GM18502 (cell line): ENCODE measurements around the gene TUBB3.
"Not testable (repeated sequence)": the region's sequence is repeated elsewhere in the genome, so short reads cannot be mapped to it uniquely, and the experiment has no call there.

Experiments used
- ATAC-seq: cut with Tn5 transposase; IDR thresholded peaks from one replicate; pipeline ENCODE4 v1.9.1; 2021; ENCODE audit warnings: mild to moderate bottlenecking; ENCODE audit not compliant: unreplicated experiment, poor library complexity

The TUBB3 gene

GRCh38 chr16:89935620-89936019, 12.5 kb downstream of the TUBB3 start:
- ATAC-seq = not testable (repeated sequence)

DNA sequence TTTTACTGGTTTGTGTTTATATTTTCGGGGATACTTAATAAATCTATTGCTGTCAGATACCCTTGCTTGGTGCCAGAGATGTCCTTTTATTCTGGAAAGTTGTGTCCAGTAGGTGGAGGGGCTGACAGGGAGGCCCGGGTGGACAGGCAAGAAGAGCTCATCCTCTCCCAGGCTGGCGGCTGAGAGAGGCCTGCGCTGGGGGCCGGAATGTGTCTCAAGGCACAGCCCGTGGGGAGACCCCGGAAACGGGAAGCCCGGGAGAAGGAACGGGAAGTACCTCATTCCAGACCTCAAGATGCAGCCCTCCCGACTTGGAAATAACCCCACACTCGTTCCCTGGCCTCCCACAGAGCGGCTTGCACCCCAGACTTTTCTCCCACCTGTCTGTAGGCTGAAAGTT, 12.9 kb downstream of the TUBB3 start:
- ATAC-seq = no peak

- ATAC-seq = no peak
These were observed 13.4 kb downstream of the TUBB3 start for GRCh38 chr16:89936508-89936907.

DNA sequence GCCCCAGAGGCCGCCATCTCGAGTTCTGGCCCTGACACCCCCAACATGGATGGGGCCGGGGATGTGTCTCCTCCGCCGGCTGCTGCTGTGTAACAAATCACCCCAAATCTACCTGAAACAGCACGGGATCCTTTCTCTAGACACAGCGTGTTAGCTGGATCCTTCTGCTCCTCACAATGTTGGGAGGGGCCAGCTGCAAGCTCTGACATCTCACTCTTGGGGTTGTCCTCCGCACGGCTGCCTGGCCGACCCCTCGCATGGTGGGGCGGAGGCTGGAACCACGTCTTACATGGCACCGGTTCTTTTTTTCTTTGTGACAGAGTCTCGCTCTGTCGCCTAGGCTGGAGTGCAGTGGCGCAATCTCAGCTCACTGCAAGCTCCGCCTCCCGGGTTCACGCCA, 13.8 kb downstream of the TUBB3 start:
- ATAC-seq = no peak

DNA sequence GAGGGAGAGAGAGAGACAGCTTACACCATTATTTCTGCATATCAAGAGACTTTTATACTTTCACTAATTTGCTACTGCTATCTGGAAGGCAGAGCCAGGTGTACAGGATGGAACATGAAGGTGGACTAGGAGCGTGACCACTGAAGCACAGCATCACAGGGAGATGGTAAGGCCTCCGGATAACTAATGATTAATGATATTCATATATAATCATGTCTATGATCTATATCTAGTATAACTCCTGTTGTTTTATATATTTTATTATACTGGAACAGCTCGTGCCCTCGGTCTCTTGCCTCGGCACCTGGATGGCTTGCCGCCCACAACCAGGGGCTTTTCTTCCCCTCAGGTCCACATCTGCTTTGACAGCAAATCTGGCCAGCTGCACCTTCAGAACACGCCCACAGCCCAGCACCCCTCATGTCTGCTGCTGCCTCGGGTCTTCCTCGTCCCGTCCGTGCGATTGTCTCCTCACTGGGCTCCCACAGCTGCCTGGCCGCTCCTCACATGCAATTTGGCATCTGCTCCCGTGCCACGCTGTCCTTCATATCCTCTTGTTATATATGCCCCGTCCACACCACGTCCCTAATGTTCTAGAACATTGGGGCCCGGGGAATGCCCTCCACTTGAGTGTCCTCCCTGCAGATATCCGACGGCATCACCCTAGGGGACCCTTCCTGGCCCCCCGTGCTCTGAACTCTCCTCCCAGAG, 15.2 kb downstream of the TUBB3 start:
- no peak for ATAC-seq

DNA sequence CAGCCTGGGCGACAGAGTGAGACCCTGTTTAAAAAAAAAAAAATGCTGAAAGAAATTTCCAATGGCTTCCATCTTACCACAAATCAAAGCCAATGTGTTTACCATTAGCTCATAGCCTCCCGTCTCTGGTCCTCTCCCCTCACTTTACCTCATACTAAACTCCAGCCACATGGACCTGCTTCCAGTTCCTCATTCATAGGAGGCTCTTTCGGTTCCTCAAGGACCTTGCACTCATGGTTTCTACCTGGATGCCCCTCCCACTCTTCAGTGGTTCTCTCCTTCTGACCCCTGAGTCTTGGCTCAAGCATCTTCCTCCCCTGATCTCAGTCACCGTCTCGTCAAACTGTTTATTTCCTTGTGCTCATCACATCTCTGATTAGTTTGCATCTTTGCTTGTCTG, 21.6 kb downstream of the TUBB3 start:
- ATAC-seq = no peak

DNA sequence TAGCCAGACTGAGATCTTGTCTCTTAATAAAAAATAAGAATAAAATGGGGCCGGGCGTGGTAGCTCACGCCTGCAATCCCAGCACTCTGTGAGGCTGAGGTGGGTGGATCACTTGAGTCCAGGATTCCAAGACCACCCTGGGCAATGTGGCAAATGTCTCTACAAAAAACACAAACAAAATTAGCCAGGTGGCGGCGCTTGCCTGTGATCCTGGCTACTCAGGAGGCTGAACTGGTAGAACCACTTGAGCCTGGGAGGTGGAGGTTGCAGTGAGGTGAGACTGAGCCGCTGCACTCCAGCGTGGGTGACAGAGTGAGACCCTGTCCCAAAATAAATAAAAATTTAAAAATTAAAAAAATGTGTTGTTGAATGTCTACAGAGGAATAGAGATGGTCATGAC, 22.5 kb downstream of the TUBB3 start:
- no peak for ATAC-seq

DNA sequence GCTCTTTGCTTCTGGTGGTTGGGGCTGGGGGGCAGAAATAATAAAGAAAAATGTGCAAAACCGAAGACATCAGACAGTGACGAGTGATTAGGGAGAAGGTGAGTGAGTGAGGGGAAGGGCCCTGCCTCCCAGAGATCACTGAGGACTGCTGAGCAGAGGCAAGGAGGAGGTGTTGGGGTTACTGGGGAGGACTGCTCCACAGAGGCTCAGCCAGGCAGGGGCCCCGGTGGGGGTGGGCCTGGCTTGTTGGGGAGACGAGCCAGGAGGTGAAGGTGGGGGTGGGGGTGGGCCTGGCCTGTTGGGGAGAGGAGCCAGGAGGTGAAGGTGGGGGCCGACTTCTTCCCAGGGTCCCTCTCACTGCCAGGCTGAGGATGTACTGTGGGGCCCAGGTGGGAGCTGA, 23.4 kb downstream of the TUBB3 start:
- no peak for ATAC-seq

GRCh38 chr16:89949121-89949742, 26.1 kb downstream of the TUBB3 start:
- ATAC-seq = no peak

DNA sequence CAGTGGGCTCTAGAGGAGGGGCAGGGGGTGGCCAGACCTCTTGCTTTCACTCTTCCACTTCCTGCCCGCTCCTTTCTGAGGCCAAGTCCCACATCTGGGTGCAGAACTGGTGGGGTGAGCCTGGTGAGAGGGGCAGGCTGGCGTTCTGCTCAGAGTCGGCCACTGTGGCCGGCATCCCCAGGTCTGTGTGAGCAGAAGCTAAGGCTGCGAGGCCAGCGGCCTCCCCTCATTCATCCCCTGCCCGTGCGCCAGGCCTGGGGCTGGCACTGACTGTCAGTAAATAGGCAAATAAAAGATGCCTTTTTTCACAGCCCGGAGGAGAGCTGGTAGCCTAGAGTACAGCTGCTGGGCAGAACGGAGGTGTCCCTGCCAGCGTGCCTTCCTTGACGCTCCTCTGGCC, 26.6 kb downstream of the TUBB3 start:
- no peak for ATAC-seq

GRCh38 chr16:89951509-89951908, 28.4 kb downstream of the TUBB3 start:
- ATAC-seq = no peak

DNA sequence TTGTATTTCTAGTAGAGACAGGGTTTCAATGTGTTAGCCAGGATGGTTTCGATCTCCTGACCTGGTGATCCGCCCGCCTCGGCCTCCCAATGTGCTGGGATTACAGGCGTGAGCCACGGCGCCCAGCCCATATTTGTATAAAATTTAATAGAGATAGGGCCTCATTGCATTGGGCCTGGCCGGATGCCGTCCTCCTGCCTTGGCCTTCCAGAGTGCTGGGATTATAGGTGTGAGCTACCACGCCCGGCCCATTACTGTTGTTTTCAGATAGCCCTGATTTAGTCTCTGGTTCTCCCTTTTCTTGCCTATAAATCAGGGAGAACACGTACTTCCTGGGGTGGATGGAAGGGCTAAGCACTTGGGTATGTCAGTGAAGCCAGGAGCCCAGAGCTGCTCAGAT, 28.9 kb downstream of the TUBB3 start:
- ATAC-seq = no peak

- no peak for ATAC-seq
These were observed 29.4 kb downstream of the TUBB3 start for GRCh38 chr16:89952551-89952950.

DNA sequence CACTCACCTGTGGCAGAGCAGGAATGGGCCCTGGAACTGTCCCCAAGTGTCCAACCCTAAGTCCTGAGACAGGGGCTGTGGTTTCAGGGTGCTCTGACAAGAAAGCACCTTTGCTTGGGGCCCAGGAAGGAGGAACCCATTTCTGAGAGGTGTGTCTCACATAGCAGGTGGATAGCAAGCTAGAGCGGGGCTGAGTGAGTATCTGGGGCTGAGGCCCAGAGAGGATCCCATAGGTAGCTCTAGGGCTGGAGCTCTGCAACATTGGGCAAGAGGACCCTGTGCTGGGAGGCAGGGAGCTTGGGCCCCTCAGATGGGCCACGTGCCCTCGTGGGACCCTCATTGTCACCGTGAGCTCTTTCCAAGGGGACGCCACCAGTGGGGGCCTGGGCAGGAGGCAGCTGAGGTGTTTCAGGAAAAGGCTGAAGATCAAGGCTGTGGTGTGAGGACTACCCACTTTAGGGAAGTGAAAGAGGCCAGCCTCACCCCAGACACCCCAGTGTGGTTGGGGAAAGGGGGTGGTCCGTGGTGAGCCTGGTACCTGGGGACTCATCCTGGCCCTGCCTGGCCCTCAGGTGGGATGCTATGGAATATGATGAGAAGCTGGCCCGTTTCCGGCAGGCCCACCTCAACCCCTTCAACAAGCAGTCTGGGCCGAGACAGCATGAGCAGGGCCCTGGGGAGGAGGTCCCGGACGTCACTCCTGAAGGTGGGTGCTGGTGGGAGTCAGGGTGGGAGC, 30.7 kb downstream of the TUBB3 start:
- peak; percentile 75 for ATAC-seq

DNA sequence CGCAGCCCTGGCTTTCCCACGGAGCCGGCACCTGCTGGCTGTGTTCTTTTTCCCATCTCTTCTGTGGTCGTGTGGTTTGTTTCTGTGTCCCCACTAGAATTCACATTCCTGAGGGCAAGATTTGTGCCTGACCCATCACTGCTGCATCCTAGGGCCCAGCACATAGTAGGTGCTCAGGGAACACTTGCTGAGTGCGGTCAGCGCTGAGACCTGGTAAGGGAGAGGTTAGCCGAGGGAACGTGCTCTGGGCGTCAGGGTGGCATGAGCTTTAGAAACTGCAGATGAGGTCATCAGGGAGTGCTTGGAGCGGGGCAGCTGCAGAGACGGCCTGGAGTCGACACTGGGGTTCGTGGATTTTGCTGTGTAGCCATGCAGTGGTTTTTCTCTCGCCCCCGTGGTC, 31.3 kb downstream of the TUBB3 start:
- ATAC-seq = no peak

DNA sequence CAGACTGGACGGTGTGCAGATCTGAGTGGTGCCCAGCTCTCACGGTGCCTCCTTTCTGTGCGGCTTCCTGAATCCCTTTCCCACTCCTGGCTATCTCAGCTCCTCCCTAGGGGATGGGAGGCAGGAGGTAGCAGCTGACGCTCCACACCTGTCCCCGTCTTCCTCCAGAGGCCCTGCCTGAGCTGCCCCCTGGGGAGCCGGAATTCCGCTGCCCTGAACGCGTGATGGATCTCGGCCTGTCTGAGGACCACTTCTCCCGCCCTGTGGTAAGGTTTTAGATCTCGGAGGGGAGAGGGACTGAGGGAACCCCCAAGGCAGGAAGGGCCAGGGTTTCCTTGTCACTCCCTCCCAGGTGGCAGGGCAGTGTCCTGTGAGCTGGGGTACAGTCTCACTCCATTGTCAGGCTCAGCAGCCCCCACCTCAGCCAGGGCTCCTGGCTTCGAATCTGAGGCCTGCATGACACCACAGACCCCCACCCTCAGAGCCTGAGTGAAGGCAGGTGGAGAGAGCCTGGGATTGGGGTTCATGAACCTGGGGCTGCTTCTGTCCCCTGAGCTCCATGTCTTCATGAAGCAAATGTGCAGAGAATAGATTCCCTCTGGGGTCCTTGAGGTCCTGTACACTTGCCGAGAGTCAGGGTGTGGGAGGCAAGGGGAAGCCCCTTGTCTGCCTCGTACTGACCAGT, 32.0 kb downstream of the TUBB3 start:
- no peak for ATAC-seq

DNA sequence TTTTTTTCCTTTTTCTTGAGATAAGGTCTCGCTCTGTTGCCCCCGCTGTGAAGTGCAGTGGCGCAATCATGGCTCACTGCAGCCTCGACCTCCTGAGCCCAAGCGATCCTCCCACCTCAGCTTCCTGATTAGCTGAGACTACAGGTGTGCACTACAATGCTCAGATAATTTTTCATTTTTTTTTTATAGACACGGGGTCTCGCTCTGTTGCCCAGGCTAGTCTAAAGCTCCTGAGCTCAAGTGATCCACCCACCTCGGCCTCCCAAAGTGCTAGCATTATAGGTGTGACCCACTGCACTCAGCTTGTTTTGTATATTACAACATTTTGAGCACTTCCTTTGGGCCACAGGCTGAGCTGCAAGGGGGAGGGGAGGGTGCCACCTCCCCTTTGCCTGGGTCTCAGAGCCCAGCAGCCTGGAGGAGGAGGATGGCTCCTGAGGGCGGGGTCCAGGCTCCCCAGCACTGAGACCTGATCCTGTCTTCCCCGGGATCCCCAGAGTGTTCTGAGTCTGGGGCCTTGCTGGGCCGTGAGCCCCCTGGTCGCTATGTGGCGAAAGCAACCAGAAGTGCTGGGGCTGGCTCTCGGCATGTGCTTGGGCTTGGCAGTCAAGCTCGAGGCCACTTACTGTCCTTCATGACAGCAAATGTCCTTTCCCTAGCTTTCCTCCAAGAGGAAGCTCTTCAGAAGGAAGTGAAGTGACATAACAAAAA, 33.5 kb downstream of the TUBB3 start:
- ATAC-seq = no peak

DNA sequence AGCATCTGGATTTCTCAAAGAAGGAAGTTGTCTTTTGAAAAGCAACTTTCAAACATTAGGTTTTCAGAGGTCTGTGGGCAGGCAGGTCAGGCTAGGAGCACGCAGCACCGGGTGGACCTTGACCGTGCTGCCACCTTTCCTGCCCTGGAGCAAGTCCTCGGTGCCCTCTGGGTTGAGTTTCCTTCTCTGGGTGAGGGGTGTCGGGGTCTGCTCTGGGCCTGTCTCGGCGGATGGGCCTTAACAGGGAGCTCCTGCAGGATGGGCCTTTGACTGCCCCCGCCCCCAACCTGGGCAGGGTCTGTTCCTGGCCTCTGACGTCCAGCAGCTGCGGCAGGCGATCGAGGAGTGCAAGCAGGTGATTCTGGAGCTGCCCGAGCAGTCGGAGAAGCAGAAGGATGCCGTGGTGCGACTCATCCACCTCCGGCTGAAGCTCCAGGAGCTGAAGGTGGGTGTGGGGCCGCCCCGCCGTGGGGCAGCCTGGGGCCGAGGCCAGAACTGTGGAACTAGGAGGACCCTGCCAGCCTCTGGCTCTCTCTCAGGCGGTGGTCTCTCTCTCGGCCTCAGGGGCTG, 34.2 kb downstream of the TUBB3 start:
- no peak for ATAC-seq

GRCh38 chr16:89958068-89958467, 34.9 kb downstream of the TUBB3 start:
- ATAC-seq = no peak

GRCh38 chr16:89958596-89958995, 35.5 kb downstream of the TUBB3 start:
- ATAC-seq = no peak
